Measurements from ENCODE around the gene SLC46A1.
A peak's percentile ranks its signal among the peaks of the same experiment; 100 is the strongest.

Gene SLC46A1

GRCh38 chr17:28370035-28370743 lies 35.8 kb downstream of the SLC46A1 start, which contains the start of gene VTN:
TSS of gene VTN (minus strand) at chr17:28370307. CDS start at chr17:28370203, 104 bp downstream.
- no peak for TF ChIP-seq CTCF (IDR thresholded peaks at IDR 0.05)
- Histone ChIP-seq H3K4me1 (ENCODE audit: control insufficient read depth in 1 of 2, insufficient read depth in 1 of 2, low read depth in 1 of 2, low read length in 1 of 2) (peaks cover 4 to 18% of the 10 kb centered on the region in 2 experiments), H3K27me3 (peaks cover 55% of the 10 kb centered on the region), H3K4me3 (ENCODE audit: low read depth in 1 of 2, low read length in 1 of 2) (peak within 1 kb of the TSS; percentile 45 to 67), H3K27ac (no peak within 1 kb of the TSS), H3K9me3 (no peaks in the 10 kb centered on the region), H3K36me3 (peaks cover 18% of the 10 kb centered on the region)

- TF ChIP-seq CTCF (IDR thresholded peaks at IDR 0.05), result no peak
- H3K27ac ChIP-seq, result no peak overlapping the region
- no peaks in the 10 kb centered on the region for H3K9me3 ChIP-seq
- H3K27me3 ChIP-seq, result peaks cover 49% of the 10 kb centered on the region
- H3K4me1 ChIP-seq (ENCODE audit: control insufficient read depth in 1 of 2, insufficient read depth in 1 of 2, low read depth in 1 of 2, low read length in 1 of 2), result peaks cover 4 to 18% of the 10 kb centered on the region in 2 experiments
- no peak overlapping the region for H3K4me3 ChIP-seq (ENCODE audit: low read depth in 1 of 2, low read length in 1 of 2)
- H3K36me3 ChIP-seq, result peaks cover 24% of the 10 kb centered on the region
Observed at GRCh38 chr17:28369684-28370034, 36.4 kb downstream of the SLC46A1 start.

GRCh38 chr17:28368915-28369683 lies 36.9 kb downstream of the SLC46A1 start:
- H3K4me3 ChIP-seq (ENCODE audit: low read depth in 1 of 2, low read length in 1 of 2), result no peak overlapping the region
- no peak overlapping the region for H3K27ac ChIP-seq
- peaks cover 44% of the 10 kb centered on the region for H3K27me3 ChIP-seq
- TF ChIP-seq CTCF (IDR thresholded peaks at IDR 0.05), result no peak
- H3K4me1 ChIP-seq (ENCODE audit: control insufficient read depth in 1 of 2, insufficient read depth in 1 of 2, low read depth in 1 of 2, low read length in 1 of 2), result peaks cover 4 to 18% of the 10 kb centered on the region in 2 experiments
- H3K36me3 ChIP-seq, result peaks cover 29% of the 10 kb centered on the region
- H3K9me3 ChIP-seq, result no peaks in the 10 kb centered on the region

GRCh38 chr17:28368306-28368831 lies 37.6 kb downstream of the SLC46A1 start:
- Histone ChIP-seq H3K4me3 (ENCODE audit: low read depth in 1 of 2, low read length in 1 of 2) (no peak overlapping the region), H3K27me3 (peaks cover 36% of the 10 kb centered on the region), H3K36me3 (peaks cover 36% of the 10 kb centered on the region), H3K4me1 (ENCODE audit: control insufficient read depth in 1 of 2, insufficient read depth in 1 of 2, low read depth in 1 of 2, low read length in 1 of 2) (peaks cover 4 to 18% of the 10 kb centered on the region in 2 experiments), H3K9me3 (no peaks in the 10 kb centered on the region), H3K27ac (no peak overlapping the region)
- no peak for TF ChIP-seq CTCF (IDR thresholded peaks at IDR 0.05)

- Histone ChIP-seq H3K27ac (no peak overlapping the region), H3K9me3 (no peaks in the 10 kb centered on the region), H3K36me3 (peaks cover 42% of the 10 kb centered on the region), H3K4me3 (ENCODE audit: low read depth in 1 of 2, low read length in 1 of 2) (no peak overlapping the region), H3K4me1 (ENCODE audit: control insufficient read depth in 1 of 2, insufficient read depth in 1 of 2, low read depth in 1 of 2, low read length in 1 of 2) (peaks cover 4 to 18% of the 10 kb centered on the region in 2 experiments), H3K27me3 (peaks cover 31% of the 10 kb centered on the region)
- TF ChIP-seq CTCF (IDR thresholded peaks at IDR 0.05), result no peak
Observed at GRCh38 chr17:28367641-28368305, 38.2 kb downstream of the SLC46A1 start.
